AG10803 (cell line): ENCODE results near the gene TMEM117.
"Not testable (repeated sequence)": the region's sequence is repeated elsewhere in the genome, so short reads cannot be mapped to it uniquely, and the experiment has no call there.

Source experiments
- DNase-seq: peaks from one replicate; pipeline ENCODE4 v3.0.0; 2010; ENCODE audit warnings: low read depth
- H3K4me3 ChIP-seq: 2 replicates; pipeline ENCODE4 v1.5.1; 2011; ENCODE audit warnings: mild to moderate bottlenecking, low read length, control low read depth
- CTCF ChIP-seq: conservative IDR thresholded peaks from 2 replicates; pipeline ENCODE4 v1.5.1; 2011; ENCODE audit warnings: mild to moderate bottlenecking, low read length, control low read depth, inconsistent platforms

Gene TMEM117

GRCh38 chr12:44248436-44248835 lies 412.6 kb downstream of the TMEM117 start:
- no peak overlapping the region for H3K4me3 ChIP-seq
- no peak for DNase-seq
- no peak for TF ChIP-seq CTCF

- not testable (repeated sequence) for H3K4me3 ChIP-seq, DNase-seq
Measured at GRCh38 chr12:44250440-44250839, 414.6 kb downstream of the TMEM117 start.

GRCh38 chr12:44253338-44253856 lies 417.5 kb downstream of the TMEM117 start:
- no peak for DNase-seq
- no peak for TF ChIP-seq CTCF
- H3K4me3 ChIP-seq, result no peak overlapping the region

- TF ChIP-seq CTCF, result no peak
- no peak overlapping the region for H3K4me3 ChIP-seq
- DNase-seq, result no peak
Measured at GRCh38 chr12:44258246-44258645, 422.4 kb downstream of the TMEM117 start.

- no peak for TF ChIP-seq CTCF
- no peak for DNase-seq
- H3K4me3 ChIP-seq, result no peak overlapping the region
Measured at GRCh38 chr12:44259890-44260289, 424.0 kb downstream of the TMEM117 start.

GRCh38 chr12:44260581-44260980 lies 424.7 kb downstream of the TMEM117 start:
- H3K4me3 ChIP-seq, result no peak overlapping the region
- no peak for TF ChIP-seq CTCF
- DNase-seq, result no peak

GRCh38 chr12:44285321-44285960 lies 449.6 kb downstream of the TMEM117 start:
- TF ChIP-seq CTCF, result no peak
- no peak for DNase-seq
- H3K4me3 ChIP-seq, result no peak overlapping the region
